HEK293 (cell line): ENCODE data around the gene ICAM4.

ENCODE experiments used
- CTCF ChIA-PET: fragments of 350-600 bp; formaldehyde crosslinking; extraction: SDS; loops from one replicate; lab custom pipeline; 2021; ENCODE audit warnings: antibody characterized with exemption; lab: Yijun Ruan, JAX
- POLR2A ChIA-PET: fragments of 300-600 bp; formaldehyde crosslinking; extraction: SDS; loops from one replicate; lab custom pipeline; 2020; ENCODE audit warnings: antibody characterized with exemption, inconsistent platforms; lab: Yijun Ruan, JAX
- H3K27ac ChIP-seq: fragments of 200-500 bp; sonication (Bioruptor generic); 2 replicates; pipeline ENCODE4 v1.5.1; 2014; ENCODE audit warnings: low read depth, low read length, control low read depth, inconsistent platforms; ENCODE audit errors: extremely low read depth
- H3K36me3 ChIP-seq, 2 experiments: fragments of 200-500 bp in 1 of 2; sonication (Bioruptor generic) in 1 of 2; 1 replicate in 1 of 2; 2 replicates in 1 of 2; pipeline ENCODE4 v1.5.1; 2014 to 2017; ENCODE audit warnings: inconsistent platforms in 2 of 2, low read length in 2 of 2; ENCODE audit not compliant: control insufficient read depth in 2 of 2, insufficient read depth in 1 of 2
- H3K4me1 ChIP-seq: fragments of 200-500 bp; sonication (Bioruptor generic); 2 replicates; pipeline ENCODE4 v1.5.1; 2014; ENCODE audit warnings: mild to moderate bottlenecking, low read length, inconsistent platforms; ENCODE audit not compliant: control insufficient read depth, insufficient read depth
- H3K4me3 ChIP-seq: 2 replicates; pipeline ENCODE4 v1.5.1; 2011; ENCODE audit warnings: low read depth, mild to moderate bottlenecking, control low read depth, low read length, moderate library complexity
- H3K9me3 ChIP-seq: fragments of 200-500 bp; sonication (Bioruptor generic); 2 replicates; pipeline ENCODE4 v1.5.1; 2014; ENCODE audit warnings: low read depth, low read length, inconsistent platforms; ENCODE audit not compliant: control insufficient read depth, insufficient read depth
- FEZF1 ChIP-seq: fragments of 450-650 bp; formaldehyde crosslinking; IDR thresholded peaks from 2 replicates; pipeline ENCODE4 v1.5.1; 2016; ENCODE audit warnings: missing biosample characterization, missing genetic modification characterization
- GLIS2 ChIP-seq: fragments of 450-650 bp; formaldehyde crosslinking; IDR thresholded peaks from 2 replicates; pipeline ENCODE4 v1.5.1; 2016; ENCODE audit warnings: missing biosample characterization, missing genetic modification characterization
- KLF16 ChIP-seq: fragments of 450-650 bp; formaldehyde crosslinking; IDR thresholded peaks from 2 replicates; pipeline ENCODE4 v1.5.1; 2017; ENCODE audit warnings: missing biosample characterization, missing genetic modification characterization
- MZF1 ChIP-seq: fragments of 450-650 bp; formaldehyde crosslinking; IDR thresholded peaks from 2 replicates; pipeline ENCODE4 v1.5.1; 2017; ENCODE audit warnings: missing biosample characterization, missing genetic modification characterization, borderline replicate concordance
- SP2 ChIP-seq: fragments of 450-650 bp; formaldehyde crosslinking; IDR thresholded peaks from 2 replicates; pipeline ENCODE4 v1.5.1; 2016; ENCODE audit warnings: missing biosample characterization, missing genetic modification characterization
- TRIM28 ChIP-seq: IDR thresholded peaks from 2 replicates; pipeline ENCODE4 v1.6.1; 2011; ENCODE audit warnings: low read length, control low read depth, borderline replicate concordance
- TSHZ1 ChIP-seq: fragments of 450-650 bp; formaldehyde crosslinking; IDR thresholded peaks from 2 replicates; pipeline ENCODE4 v1.5.1; 2016; ENCODE audit warnings: missing biosample characterization, missing genetic modification characterization, borderline replicate concordance
- YY1 ChIP-seq: fragments of 450-650 bp; formaldehyde crosslinking; IDR thresholded peaks from 2 replicates; pipeline ENCODE4 v1.5.1; 2018; ENCODE audit warnings: missing biosample characterization, missing genetic modification characterization
- YY2 ChIP-seq: fragments of 450-650 bp; formaldehyde crosslinking; IDR thresholded peaks from 2 replicates; pipeline ENCODE4 v1.5.1; 2016; ENCODE audit warnings: missing biosample characterization, missing genetic modification characterization
- ZBTB1 ChIP-seq: fragments of 450-650 bp; formaldehyde crosslinking; IDR thresholded peaks from 2 replicates; pipeline ENCODE4 v1.5.1; 2016; ENCODE audit warnings: missing biosample characterization, missing genetic modification characterization
- ZBTB44 ChIP-seq: fragments of 450-650 bp; IDR thresholded peaks from 2 replicates; pipeline ENCODE4 v1.5.1; 2018; ENCODE audit warnings: missing biosample characterization, mild to moderate bottlenecking, missing genetic modification characterization
- ZFHX2 ChIP-seq: fragments of 450-650 bp; formaldehyde crosslinking; conservative IDR thresholded peaks from 2 replicates; pipeline ENCODE4 v1.5.1; 2016; ENCODE audit warnings: missing biosample characterization, missing genetic modification characterization
- ZNF324 ChIP-seq: fragments of 450-650 bp; formaldehyde crosslinking; IDR thresholded peaks from 2 replicates; pipeline ENCODE4 v1.5.1; 2016; ENCODE audit warnings: missing biosample characterization, missing genetic modification characterization
- ZNF433 ChIP-seq: fragments of 450-650 bp; formaldehyde crosslinking; IDR thresholded peaks from 2 replicates; pipeline ENCODE4 v1.5.1; 2016; ENCODE audit warnings: missing biosample characterization, missing genetic modification characterization, low read depth
- ZNF529 ChIP-seq: fragments of 450-650 bp; formaldehyde crosslinking; IDR thresholded peaks from 2 replicates; pipeline ENCODE4 v1.5.1; 2017; ENCODE audit warnings: missing genetic modification characterization, missing biosample characterization; ENCODE audit not compliant: insufficient replicate concordance
- ZNF548 ChIP-seq: fragments of 450-650 bp; formaldehyde crosslinking; IDR thresholded peaks from 2 replicates; pipeline ENCODE4 v1.5.1; 2016; ENCODE audit warnings: missing biosample characterization, missing genetic modification characterization
- ZNF596 ChIP-seq: fragments of 450-650 bp; IDR thresholded peaks from 2 replicates; pipeline ENCODE4 v1.5.0; 2018; ENCODE audit warnings: missing biosample characterization, mild to moderate bottlenecking, missing genetic modification characterization, moderate library complexity
- ZNF610 ChIP-seq: fragments of 450-650 bp; formaldehyde crosslinking; IDR thresholded peaks from 2 replicates; pipeline ENCODE4 v1.5.1; 2016; ENCODE audit warnings: missing biosample characterization, missing genetic modification characterization, borderline replicate concordance
- ZNF623 ChIP-seq: fragments of 450-650 bp; formaldehyde crosslinking; IDR thresholded peaks from 2 replicates; pipeline ENCODE4 v1.5.1; 2016; ENCODE audit warnings: missing biosample characterization, missing genetic modification characterization
- ZNF629 ChIP-seq: fragments of 450-650 bp; formaldehyde crosslinking; IDR thresholded peaks from 2 replicates; pipeline ENCODE4 v1.5.1; 2017; ENCODE audit warnings: missing biosample characterization, missing genetic modification characterization
- ZNF654 ChIP-seq: fragments of 450-650 bp; formaldehyde crosslinking; IDR thresholded peaks from 2 replicates; pipeline ENCODE4 v1.5.1; 2016; ENCODE audit warnings: low read depth, missing biosample characterization, missing genetic modification characterization
- ZNF701 ChIP-seq: fragments of 450-650 bp; formaldehyde crosslinking; IDR thresholded peaks from 2 replicates; pipeline ENCODE4 v1.5.1; 2016; ENCODE audit warnings: missing biosample characterization, missing genetic modification characterization
- ZNF76 ChIP-seq: fragments of 450-650 bp; formaldehyde crosslinking; IDR thresholded peaks from 2 replicates; pipeline ENCODE4; 2016; ENCODE audit warnings: low read depth, missing biosample characterization, missing genetic modification characterization, borderline replicate concordance
- ZSCAN4 ChIP-seq: fragments of 450-650 bp; formaldehyde crosslinking; IDR thresholded peaks from 2 replicates; pipeline ENCODE4 v1.5.1; 2017; ENCODE audit warnings: missing biosample characterization, missing genetic modification characterization
- TF ChIP-seq, protein P1 (sequence below): fragments of 450-650 bp; formaldehyde crosslinking; IDR thresholded peaks from 2 replicates; pipeline ENCODE4 v1.5.1; 2016; ENCODE audit warnings: missing biosample characterization, missing genetic modification characterization

The ICAM4 gene

GRCh38 chr19:10251792-10252694 lies 34.7 kb upstream of the ICAM4 start, which contains the start of gene MRPL4:
Gene MRPL4 (plus strand): TSS chr19:10252214. CDS start chr19:10252254, 40 bp downstream.
- Histone ChIP-seq H3K9me3 (no peaks in the 10 kb centered on the region), H3K27ac (peak within 1 kb of the TSS; percentile 26; the same call in 1 of the 2 replicates), H3K4me1 (no peaks in the 10 kb centered on the region), H3K4me3 (peak within 1 kb of the TSS; percentile 100), H3K36me3 (peaks cover 21 to 34% of the 10 kb centered on the region in 2 experiments; a peak in 2 of 3 replicates)
- ChIA-PET CTCF (interaction anchor here (1.0 to 3.9 kb wide), 4 partner anchors 8 to 321 kb away, joined by 3 to 36 read pairs (median 18); partner anchors contain the start of genes ANGPTL6 and ICAM4), POLR2A (interaction anchor here (0.6 to 1.6 kb wide), 5 partner anchors 21 to 136 kb away, joined by 3 to 6 read pairs (median 4); partner anchors contain the start of genes DNMT1, S1PR2 and TYK2)
- TF ChIP-seq ZSCAN4 (tag by site-specific recombination) (peak; percentile 52), YY2 (tag by site-specific recombination) (peak; percentile 85), ZNF701 (no peak), FEZF1 (tag by site-specific recombination) (peak; percentile 27; the same call in 1 of the 2 replicates), ZFHX2 (peak; percentile 93), MZF1 (no peak), ZNF548 (no peak), ZNF610 (tag by site-specific recombination) (peak; percentile 90), KLF16 (tag by site-specific recombination) (peak; percentile 97), TRIM28 (no peak), ZNF629 (tag by site-specific recombination) (peak; percentile 96), ZNF76 (tag by site-specific recombination) (peak; percentile 90), ZNF654 (tag by site-specific recombination) (no peak), GLIS2 (tag by site-specific recombination) (peak; percentile 94), YY1 (peak; percentile 80; the same call in 1 of the 2 replicates), ZBTB44 (tag by site-specific recombination) (peak; percentile 86), ZNF596 (tag by site-specific recombination) (peak; percentile 55; the same call in 1 of the 2 replicates), ZBTB1 (tag by site-specific recombination) (peak; percentile 83; the same call in 1 of the 2 replicates), ZNF529 (tag by site-specific recombination) (no peak), TSHZ1 (peak; percentile 60; the same call in 1 of the 2 replicates), ZNF433 (tag by site-specific recombination) (no peak), SP2 (tag by site-specific recombination) (peak; percentile 100), ZNF623 (tag by site-specific recombination) (peak; percentile 19; the same call in 1 of the 2 replicates), ZNF324 (tag by site-specific recombination) (peak; percentile 94)
- TF ChIP-seq, protein P1, sequence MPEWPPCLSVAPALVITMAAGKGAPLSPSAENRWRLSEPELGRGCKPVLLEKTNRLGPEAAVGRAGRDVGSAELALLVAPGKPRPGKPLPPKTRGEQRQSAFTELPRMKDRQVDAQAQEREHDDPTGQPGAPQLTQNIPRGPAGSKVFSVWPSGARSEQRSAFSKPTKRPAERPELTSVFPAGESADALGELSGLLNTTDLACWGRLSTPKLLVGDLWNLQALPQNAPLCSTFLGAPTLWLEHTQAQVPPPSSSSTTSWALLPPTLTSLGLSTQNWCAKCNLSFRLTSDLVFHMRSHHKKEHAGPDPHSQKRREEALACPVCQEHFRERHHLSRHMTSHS = peak; percentile 27; the same call in 1 of the 2 replicates
